ENCODE data around the gene KLK15.

DNA sequence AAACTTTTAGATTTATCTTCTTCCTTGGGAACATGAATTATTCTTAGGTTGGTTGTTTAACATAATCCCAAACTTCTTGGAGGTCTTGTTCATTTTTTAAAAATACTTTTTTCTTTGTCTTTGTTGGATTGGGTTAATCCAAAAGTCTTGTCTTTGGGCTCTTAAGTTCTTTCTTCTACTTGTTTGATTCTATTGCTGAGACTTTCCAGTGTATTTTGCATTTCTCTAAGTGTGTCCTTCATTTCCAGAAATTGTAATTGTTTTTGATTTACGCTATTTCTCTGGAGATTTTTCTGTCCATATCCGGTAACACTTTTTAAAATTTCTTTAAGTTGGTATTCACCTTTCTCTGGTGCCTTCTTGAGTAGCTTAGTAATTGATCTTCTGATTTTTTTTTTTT lies 9.8 kb upstream of the KLK15 start:
- TF ChIP-seq, protein P1, sequence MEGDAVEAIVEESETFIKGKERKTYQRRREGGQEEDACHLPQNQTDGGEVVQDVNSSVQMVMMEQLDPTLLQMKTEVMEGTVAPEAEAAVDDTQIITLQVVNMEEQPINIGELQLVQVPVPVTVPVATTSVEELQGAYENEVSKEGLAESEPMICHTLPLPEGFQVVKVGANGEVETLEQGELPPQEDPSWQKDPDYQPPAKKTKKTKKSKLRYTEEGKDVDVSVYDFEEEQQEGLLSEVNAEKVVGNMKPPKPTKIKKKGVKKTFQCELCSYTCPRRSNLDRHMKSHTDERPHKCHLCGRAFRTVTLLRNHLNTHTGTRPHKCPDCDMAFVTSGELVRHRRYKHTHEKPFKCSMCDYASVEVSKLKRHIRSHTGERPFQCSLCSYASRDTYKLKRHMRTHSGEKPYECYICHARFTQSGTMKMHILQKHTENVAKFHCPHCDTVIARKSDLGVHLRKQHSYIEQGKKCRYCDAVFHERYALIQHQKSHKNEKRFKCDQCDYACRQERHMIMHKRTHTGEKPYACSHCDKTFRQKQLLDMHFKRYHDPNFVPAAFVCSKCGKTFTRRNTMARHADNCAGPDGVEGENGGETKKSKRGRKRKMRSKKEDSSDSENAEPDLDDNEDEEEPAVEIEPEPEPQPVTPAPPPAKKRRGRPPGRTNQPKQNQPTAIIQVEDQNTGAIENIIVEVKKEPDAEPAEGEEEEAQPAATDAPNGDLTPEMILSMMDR (IDR thresholded peaks at IDR 0.05; ENCODE audit: poor library complexity, severe bottlenecking): no peak
- TF ChIP-seq POLR2AphosphoS5 (IDR thresholded peaks at IDR 0.05): no peak
- TF ChIP-seq, protein P2, sequence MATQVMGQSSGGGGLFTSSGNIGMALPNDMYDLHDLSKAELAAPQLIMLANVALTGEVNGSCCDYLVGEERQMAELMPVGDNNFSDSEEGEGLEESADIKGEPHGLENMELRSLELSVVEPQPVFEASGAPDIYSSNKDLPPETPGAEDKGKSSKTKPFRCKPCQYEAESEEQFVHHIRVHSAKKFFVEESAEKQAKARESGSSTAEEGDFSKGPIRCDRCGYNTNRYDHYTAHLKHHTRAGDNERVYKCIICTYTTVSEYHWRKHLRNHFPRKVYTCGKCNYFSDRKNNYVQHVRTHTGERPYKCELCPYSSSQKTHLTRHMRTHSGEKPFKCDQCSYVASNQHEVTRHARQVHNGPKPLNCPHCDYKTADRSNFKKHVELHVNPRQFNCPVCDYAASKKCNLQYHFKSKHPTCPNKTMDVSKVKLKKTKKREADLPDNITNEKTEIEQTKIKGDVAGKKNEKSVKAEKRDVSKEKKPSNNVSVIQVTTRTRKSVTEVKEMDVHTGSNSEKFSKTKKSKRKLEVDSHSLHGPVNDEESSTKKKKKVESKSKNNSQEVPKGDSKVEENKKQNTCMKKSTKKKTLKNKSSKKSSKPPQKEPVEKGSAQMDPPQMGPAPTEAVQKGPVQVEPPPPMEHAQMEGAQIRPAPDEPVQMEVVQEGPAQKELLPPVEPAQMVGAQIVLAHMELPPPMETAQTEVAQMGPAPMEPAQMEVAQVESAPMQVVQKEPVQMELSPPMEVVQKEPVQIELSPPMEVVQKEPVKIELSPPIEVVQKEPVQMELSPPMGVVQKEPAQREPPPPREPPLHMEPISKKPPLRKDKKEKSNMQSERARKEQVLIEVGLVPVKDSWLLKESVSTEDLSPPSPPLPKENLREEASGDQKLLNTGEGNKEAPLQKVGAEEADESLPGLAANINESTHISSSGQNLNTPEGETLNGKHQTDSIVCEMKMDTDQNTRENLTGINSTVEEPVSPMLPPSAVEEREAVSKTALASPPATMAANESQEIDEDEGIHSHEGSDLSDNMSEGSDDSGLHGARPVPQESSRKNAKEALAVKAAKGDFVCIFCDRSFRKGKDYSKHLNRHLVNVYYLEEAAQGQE (IDR thresholded peaks at IDR 0.05; ENCODE audit: borderline replicate concordance): no peak
- TF ChIP-seq TAF1 (IDR thresholded peaks at IDR 0.05; ENCODE audit: low read depth): no peak

Data from neural cell (in vitro differentiated cells).